Stimulated activated CD8-positive, alpha-beta memory T cell treated with anti-CD3 and anti-CD28 coated beads, Interleukin-12 subunit alpha, Interleukin-12 subunit beta, amount 100 ng/mL, for 1 hour (primary cell): ENCODE measurements around the gene LPO.

ENCODE experiments used
- DNase-seq: peaks from one replicate; pipeline ENCODE4 v3.0.0-alpha.2; 2020; ENCODE audit warnings: low read depth

Gene LPO

DNA sequence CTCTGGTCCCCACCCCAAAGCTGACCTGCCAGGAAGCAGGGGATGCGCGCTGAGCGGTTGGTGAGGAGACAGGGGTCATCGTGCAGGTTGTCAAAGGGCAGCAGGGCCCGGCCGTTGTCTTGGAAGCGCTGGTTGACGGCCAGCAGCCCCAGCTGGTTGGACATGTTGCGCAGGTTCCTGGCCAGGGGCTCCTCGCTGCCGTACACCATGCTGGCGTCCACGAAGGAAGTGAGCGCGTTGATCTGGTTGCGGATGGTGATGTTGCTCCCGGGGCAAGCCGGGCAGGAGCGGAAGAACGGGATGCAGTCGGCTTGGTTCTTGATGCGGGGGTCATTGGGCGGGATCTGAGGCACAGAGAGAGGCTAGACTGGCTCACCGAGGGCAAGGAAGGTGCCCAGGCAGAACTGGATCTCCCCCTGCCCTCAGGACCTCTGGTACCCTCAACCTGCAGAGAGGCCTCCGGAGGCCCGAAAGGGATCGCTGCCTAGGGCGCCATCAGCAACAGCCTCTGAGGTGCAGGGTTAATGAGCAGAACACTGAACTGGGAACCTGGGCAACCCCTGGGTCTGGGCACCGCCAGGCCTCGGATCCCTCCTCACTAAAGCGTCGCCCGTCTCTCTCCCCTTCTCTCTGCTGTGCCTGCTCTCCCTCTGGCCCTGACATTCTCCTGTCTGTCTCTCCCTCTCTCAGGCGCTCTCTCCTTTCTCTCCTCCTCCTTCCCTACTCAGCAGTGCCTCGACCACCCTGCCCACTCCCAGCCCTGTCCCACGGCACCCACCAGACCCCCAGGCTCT lies 39.6 kb downstream of the LPO start:
- no peak for DNase-seq

GRCh38 chr17:58278661-58279015 lies 40.3 kb downstream of the LPO start:
- no peak for DNase-seq

GRCh38 chr17:58279016-58279711 lies 40.8 kb downstream of the LPO start:
- no peak for DNase-seq

- no peak for DNase-seq
Measured at GRCh38 chr17:58279736-58280479, 41.5 kb downstream of the LPO start.

DNA sequence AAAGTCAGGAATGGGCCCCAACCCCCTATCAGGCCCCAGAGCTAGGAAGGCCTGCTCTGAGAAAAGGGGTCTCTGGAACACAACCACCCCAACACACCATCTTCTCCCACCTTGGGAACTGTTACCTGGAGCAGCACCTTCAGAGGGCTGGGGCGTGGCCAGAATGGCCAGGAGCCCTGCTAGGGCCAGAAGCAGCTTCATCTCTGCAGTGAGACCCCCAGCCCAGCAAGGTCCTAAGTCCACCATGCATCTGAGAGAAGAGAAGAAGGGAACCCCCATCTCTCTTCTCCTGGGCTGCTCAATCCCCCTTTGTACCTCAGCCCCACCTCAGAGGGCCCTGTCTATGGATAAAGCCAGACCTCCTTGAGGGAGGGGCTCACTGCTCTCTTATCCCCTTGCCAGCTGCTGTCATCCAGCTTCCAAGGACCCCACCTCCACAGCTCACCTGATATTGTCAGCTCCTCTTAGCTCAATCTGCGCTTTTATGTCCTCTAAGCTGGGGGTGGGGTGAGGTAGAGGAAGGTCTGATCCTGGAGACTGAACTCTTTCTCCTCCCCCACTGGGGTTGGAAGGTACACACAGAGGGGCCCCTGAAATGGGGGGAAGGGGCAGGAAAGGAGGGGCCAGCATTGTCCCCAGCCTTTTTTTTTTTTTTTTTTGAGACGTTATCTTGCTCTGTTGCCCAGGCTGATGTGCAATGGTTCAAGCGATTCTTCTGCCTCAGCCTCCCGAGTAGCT lies 42.3 kb downstream of the LPO start, which contains the start of gene MPO:
Gene MPO (minus strand): TSS at position 456 of the 738 bp plus-strand sequence. CDS start 177 bp downstream, at position 279.
- no peak for DNase-seq

DNA sequence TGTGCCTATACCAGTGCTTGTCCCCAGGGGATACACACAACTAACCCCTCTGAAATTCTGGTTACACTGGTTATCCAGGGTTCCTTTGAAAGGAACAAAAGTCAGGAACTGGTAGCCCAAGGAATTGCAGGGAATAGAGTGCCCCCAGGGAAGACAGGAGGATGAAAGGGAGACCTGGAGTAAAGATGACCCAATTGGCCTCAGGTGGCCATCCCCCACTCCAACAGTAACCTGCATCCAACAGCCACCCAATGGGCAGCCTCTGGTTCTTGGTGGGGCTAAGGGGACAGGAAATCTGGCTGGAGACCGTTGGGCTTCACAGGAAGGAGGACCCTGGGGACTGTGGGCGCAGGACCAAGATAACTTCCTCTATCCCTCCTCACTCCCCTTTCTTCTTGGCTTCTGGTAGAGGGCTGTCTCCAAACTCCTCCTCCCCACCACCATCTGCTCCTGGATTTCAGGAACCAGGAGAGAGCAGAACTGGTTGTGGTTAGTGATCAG lies 43.2 kb downstream of the LPO start:
- no peak for DNase-seq

GRCh38 chr17:58282442-58282841 lies 44.1 kb downstream of the LPO start:
- DNase-seq, result no peak

GRCh38 chr17:58283674-58284612 lies 45.6 kb downstream of the LPO start:
- DNase-seq, result no peak

DNA sequence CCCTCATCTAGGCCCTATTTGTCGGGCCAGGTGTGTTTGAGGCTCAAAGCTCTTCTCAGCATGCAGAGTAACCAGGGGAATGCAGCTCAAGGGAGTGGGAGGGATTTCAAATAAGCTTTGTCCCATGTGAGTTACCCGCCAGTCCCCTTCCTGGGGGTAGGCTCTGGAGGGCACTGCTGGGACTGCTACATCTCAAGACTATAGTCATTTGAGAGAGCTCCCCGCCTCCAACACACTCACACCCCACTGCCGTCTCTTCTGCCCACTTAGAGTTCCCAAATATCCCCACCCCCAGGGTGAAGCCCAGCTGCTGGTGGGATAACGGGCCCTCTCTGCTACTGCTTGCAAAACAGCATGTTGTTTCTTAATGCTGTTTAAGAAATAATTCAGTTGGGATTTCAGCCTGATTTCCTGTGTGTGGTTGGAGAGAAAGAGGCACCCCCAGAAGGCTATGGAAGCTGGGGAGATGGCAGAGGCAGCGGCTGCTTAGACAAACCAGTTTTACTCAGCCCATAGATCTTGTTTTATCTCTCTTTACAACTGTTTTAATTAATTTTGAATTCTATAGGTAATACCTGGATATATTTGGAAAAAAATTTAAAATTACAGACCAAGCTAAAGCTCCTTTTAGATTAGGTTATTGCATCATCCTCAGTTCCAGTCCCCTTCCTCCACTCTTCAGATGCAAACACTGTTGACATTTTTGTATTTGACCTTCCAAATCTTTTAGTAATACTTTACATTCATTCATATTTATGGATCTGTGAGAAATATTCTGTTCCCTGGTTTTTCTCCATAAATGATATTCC lies 46.4 kb downstream of the LPO start:
- no peak for DNase-seq

- no peak for DNase-seq
Measured at GRCh38 chr17:58285422-58285810, 47.0 kb downstream of the LPO start.

- DNase-seq, result no peak
Measured at GRCh38 chr17:58289869-58290268, 51.5 kb downstream of the LPO start.

- no peak for DNase-seq
Measured at GRCh38 chr17:58291246-58291645, 52.9 kb downstream of the LPO start.

GRCh38 chr17:58294034-58294433 lies 55.6 kb downstream of the LPO start:
- no peak for DNase-seq

DNA sequence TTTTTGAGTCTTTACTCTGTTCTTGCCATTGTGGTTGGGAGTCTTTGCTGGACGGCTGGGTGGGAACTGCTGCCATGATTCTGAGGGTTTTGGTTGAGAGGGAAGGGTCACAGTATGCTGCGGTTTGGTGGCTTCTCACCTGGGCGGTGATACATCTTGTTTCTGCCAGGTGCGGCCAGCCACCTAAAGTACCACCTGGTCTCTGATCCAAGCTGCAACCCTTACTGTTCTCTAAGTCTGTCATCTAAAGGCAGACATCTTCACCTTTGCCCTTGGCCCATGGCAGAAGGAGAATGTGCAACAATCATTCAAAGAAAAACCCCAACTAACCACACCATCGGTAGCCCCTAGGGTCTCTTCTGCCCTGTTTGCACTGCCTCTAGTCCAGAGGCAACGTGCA lies 62.0 kb downstream of the LPO start:
- no peak for DNase-seq

DNA sequence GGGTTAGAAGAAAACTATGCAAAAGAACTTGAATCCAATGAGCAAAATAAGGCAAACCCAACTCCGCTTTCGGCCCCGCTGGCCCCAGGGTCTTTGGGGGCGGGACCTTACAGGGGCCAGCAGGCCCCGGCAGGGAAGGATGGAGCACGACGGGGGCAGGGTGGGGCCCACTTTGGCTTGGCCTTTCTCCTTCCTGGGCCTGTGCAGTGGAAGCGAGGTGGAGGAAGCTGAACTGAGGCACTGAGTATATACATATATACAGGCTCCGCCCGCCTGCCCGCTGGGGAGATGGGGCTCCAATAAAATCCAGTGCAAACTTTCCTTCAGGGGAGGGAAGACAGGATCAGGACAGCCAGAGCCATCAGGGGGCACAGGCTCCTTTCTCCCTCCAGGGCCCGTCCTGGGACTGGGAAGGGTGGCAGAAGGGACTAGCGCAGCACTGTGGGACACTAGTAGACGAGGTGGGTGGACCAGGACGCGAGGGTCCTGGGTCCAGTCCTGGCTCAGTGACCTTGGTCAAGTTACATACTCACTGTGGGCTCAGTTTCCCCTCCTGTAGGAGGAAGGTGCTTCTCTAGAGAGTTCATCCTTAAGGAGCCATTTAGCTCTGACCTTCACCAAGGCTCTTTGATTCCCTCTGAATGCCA lies 63.2 kb downstream of the LPO start:
- DNase-seq, result no peak

GRCh38 chr17:58302171-58302918 lies 64.0 kb downstream of the LPO start:
- DNase-seq, result no peak

- no peak for DNase-seq
Measured at GRCh38 chr17:58302919-58303585, 64.7 kb downstream of the LPO start.
